OCI-LY3 (cell line): ENCODE measurements around the gene LAMA3.

Source experiments
- H2AFZ ChIP-seq: fragments of 200-600, 300-600 bp; shearing (Covaris generic); 2 replicates; pipeline ENCODE4 v1.6.0; 2014; ENCODE audit warnings: antibody characterized with exemption, low read depth, low read length
- H3K27ac ChIP-seq: fragments of 200-600, 300-600 bp; sonication (generic); 2 replicates; pipeline ENCODE4 v1.5.1; 2014; ENCODE audit warnings: mild to moderate bottlenecking, low read length, moderate library complexity, mixed read lengths
- H3K27me3 ChIP-seq: fragments of 200-600, 300-600 bp; sonication (generic); 2 replicates; pipeline ENCODE4 v1.6.1; 2014; ENCODE audit warnings: low read depth, low read length, mixed read lengths
- H3K36me3 ChIP-seq: fragments of 200-600, 300-600 bp; sonication (generic); replicated peaks from 2 replicates; pipeline ENCODE3; 2014; ENCODE audit warnings: low read depth, low read length, mixed read lengths
- H3K4me1 ChIP-seq: fragments of 300-600, 200-600 bp; sonication (generic); 2 replicates; pipeline ENCODE4 v1.6.1; 2014; ENCODE audit warnings: low read length, mixed read lengths
- H3K4me2 ChIP-seq: fragments of 200-600, 300-600 bp; sonication (generic); 2 replicates; pipeline ENCODE4 v1.6.1; 2014; ENCODE audit warnings: low read length, mixed read lengths
- H3K4me3 ChIP-seq: fragments of 300-600, 200-600 bp; sonication (generic); 2 replicates; pipeline ENCODE4 v1.5.1; 2014; ENCODE audit warnings: antibody characterized with exemption, mild to moderate bottlenecking, low read length, moderate library complexity
- H3K79me2 ChIP-seq: fragments of 300-600, 200-600 bp; shearing (Covaris generic); 2 replicates; pipeline ENCODE4 v1.6.1; 2014; ENCODE audit warnings: mild to moderate bottlenecking, low read length, mixed read lengths
- H3K9ac ChIP-seq: fragments of 300-600, 200-600 bp; shearing (Covaris generic); 2 replicates; pipeline ENCODE4 v1.6.0; 2014; ENCODE audit warnings: mild to moderate bottlenecking, low read length, moderate library complexity
- H3K9me3 ChIP-seq: fragments of 200-600, 300-600 bp; shearing (Covaris generic); 2 replicates; pipeline ENCODE4 v1.6.1; 2014; ENCODE audit warnings: low read length, mixed read lengths; ENCODE audit not compliant: insufficient read depth
- H4K20me1 ChIP-seq: fragments of 200-600, 300-600 bp; sonication (generic); 2 replicates; pipeline ENCODE4 v1.6.1; 2016; ENCODE audit warnings: low read length, mixed read lengths; ENCODE audit not compliant: insufficient read depth
- EZH2phosphoT487 ChIP-seq: fragments of 200-600 bp; shearing (Covaris generic); IDR thresholded peaks from 2 replicates; pipeline ENCODE4 v1.6.1; 2018; ENCODE audit warnings: antibody characterized with exemption, mixed run types, low read depth
- TF ChIP-seq, protein P1 (sequence below): fragments of 200-600, 300-600 bp; sonication (generic); IDR thresholded peaks from 2 replicates; pipeline ENCODE4 v1.5.1; 2014; ENCODE audit warnings: antibody characterized with exemption, low read length, low read depth

LAMA3 gene

DNA sequence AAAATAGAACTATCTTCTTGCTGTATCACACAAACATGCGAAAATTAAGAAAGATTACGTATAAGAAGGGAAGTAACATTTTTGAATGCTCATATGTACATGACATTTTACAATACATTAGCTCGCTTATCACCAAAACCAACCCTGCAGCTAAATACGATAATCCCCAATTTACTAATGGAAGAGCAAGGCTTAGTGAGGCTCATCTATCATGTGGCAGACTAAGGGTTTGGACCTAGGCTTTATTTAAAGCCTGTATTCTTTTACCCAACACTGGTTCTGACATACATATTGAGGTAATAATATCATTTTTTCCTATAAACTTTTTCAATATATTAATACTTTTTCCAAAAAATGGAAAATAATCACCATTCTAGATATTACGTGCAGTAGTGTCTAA is 208.5 kb downstream of the LAMA3 start:
- H4K20me1 ChIP-seq = no peaks in the 10 kb centered on the region
- H3K9ac ChIP-seq = no peak overlapping the region
- no peaks in the 10 kb centered on the region for H3K9me3 ChIP-seq
- H3K4me2 ChIP-seq = no peak overlapping the region
- no peaks in the 10 kb centered on the region for H3K79me2 ChIP-seq
- H3K27ac ChIP-seq = no peak overlapping the region
- H3K36me3 ChIP-seq = no peaks in the 10 kb centered on the region
- H3K27me3 ChIP-seq = peaks cover 14% of the 10 kb centered on the region
- H3K4me3 ChIP-seq = no peak overlapping the region
- no peaks in the 10 kb centered on the region for H3K4me1 ChIP-seq
- H2AFZ ChIP-seq = no peak overlapping the region
- TF ChIP-seq, protein P1, sequence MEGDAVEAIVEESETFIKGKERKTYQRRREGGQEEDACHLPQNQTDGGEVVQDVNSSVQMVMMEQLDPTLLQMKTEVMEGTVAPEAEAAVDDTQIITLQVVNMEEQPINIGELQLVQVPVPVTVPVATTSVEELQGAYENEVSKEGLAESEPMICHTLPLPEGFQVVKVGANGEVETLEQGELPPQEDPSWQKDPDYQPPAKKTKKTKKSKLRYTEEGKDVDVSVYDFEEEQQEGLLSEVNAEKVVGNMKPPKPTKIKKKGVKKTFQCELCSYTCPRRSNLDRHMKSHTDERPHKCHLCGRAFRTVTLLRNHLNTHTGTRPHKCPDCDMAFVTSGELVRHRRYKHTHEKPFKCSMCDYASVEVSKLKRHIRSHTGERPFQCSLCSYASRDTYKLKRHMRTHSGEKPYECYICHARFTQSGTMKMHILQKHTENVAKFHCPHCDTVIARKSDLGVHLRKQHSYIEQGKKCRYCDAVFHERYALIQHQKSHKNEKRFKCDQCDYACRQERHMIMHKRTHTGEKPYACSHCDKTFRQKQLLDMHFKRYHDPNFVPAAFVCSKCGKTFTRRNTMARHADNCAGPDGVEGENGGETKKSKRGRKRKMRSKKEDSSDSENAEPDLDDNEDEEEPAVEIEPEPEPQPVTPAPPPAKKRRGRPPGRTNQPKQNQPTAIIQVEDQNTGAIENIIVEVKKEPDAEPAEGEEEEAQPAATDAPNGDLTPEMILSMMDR = no peak
- TF ChIP-seq EZH2phosphoT487 = no peak

DNA sequence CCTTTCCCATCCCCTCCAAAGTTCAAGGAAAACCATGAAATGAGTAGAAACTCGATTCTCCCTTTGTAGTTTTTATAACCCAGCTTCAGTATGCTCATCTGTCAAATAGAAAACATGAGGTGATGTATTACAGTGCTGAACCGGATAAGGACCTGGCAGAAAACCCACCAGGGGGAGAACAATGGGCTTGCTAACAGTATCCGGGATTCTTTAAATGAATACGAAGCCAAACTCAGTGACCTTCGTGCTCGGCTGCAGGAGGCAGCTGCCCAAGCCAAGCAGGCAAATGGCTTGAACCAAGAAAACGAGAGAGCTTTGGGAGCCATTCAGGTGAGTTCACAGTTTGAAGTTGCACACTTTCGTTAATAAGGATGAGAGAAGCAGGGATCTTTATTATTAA is 211.7 kb downstream of the LAMA3 start:
- H3K27ac ChIP-seq = no peak overlapping the region
- H3K4me1 ChIP-seq = no peaks in the 10 kb centered on the region
- peaks cover 14% of the 10 kb centered on the region for H3K27me3 ChIP-seq
- no peaks in the 10 kb centered on the region for H3K36me3 ChIP-seq
- H3K9ac ChIP-seq = no peak overlapping the region
- no peak for TF ChIP-seq EZH2phosphoT487
- TF ChIP-seq, protein P1 = no peak
- H2AFZ ChIP-seq = no peak overlapping the region
- no peak overlapping the region for H3K4me2 ChIP-seq
- H3K9me3 ChIP-seq = no peaks in the 10 kb centered on the region
- no peaks in the 10 kb centered on the region for H4K20me1 ChIP-seq
- H3K79me2 ChIP-seq = no peaks in the 10 kb centered on the region
- no peak overlapping the region for H3K4me3 ChIP-seq

DNA sequence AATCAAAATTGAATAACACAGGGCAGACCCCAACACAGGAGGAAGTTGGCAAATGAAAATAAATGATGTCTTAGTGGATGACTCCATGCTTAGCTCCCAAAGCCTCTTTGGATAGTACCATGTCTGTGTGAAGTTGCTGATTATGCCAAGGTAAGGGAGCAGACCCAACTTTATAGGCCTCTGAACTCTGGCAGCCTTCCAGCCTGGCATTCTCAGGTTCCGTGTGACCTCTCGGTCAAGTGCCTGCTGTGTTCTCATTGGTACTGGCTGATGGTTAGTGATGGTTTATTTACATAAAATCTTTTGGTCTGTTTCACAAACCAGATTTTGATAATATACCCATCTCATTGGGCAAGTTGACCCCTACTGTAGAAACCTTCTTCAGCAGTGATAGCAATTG is 213.1 kb downstream of the LAMA3 start:
- H3K9me3 ChIP-seq = no peaks in the 10 kb centered on the region
- H3K4me1 ChIP-seq = peaks cover 3% of the 10 kb centered on the region; the same call in 1 of the 2 replicates
- H3K9ac ChIP-seq = no peak overlapping the region
- no peaks in the 10 kb centered on the region for H4K20me1 ChIP-seq
- H3K79me2 ChIP-seq = no peaks in the 10 kb centered on the region
- no peak overlapping the region for H3K4me2 ChIP-seq
- H3K4me3 ChIP-seq = no peak overlapping the region
- no peak overlapping the region for H2AFZ ChIP-seq
- H3K36me3 ChIP-seq = no peaks in the 10 kb centered on the region
- TF ChIP-seq EZH2phosphoT487 = no peak
- TF ChIP-seq, protein P1 = no peak
- no peak overlapping the region for H3K27ac ChIP-seq
- peaks cover 10% of the 10 kb centered on the region for H3K27me3 ChIP-seq

DNA sequence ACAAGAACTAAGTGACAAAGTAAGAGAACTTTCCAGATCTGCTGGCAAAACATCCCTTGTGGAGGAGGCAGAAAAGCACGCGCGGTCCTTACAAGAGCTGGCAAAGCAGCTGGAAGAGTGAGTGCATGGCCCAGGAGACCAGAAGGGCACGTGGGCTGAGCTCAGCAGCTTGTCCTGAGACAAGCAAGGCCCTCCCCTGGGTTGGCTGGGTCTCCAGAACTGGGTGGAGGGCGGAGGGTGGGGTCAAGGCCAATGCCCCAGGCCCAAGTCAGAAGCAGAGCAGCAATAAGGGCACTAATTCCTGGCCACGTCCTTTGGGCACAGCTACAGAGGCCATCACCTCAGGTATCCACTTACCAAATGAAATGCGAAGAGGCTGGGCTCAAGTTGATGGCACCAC is 214.7 kb downstream of the LAMA3 start:
- TF ChIP-seq EZH2phosphoT487 = no peak
- TF ChIP-seq, protein P1 = no peak
- Histone ChIP-seq H3K4me1 (peaks cover 8% of the 10 kb centered on the region), H4K20me1 (no peaks in the 10 kb centered on the region), H3K79me2 (no peaks in the 10 kb centered on the region), H3K9me3 (no peaks in the 10 kb centered on the region), H3K4me2 (no peak overlapping the region), H3K36me3 (no peaks in the 10 kb centered on the region), H3K27me3 (0 out of 2 replicates have a peak, but pooled peaks cover 7% of the 10 kb centered on the region), H3K4me3 (no peak overlapping the region), H3K27ac (no peak overlapping the region), H2AFZ (no peak overlapping the region), H3K9ac (no peak overlapping the region)
